ENCODE results near the gene DUSP8.
A peak's percentile ranks its signal among the peaks of the same experiment; 100 is the strongest.

Gene DUSP8

GRCh38 chr11:1546536-1547466 lies 25.3 kb downstream of the DUSP8 start:
- H3K36me3 ChIP-seq (ENCODE audit: insufficient read depth, insufficient read length, low read length): no peaks in the 10 kb centered on the region
- TF ChIP-seq SUZ12 (IDR thresholded peaks at IDR 0.05; ENCODE audit: extremely low read depth, insufficient read depth, insufficient read length) (no peak), ZNF274 (IDR thresholded peaks at IDR 0.05; ENCODE audit: low read depth, low read length) (no peak), YY1 (IDR thresholded peaks at IDR 0.05; ENCODE audit: insufficient read depth, insufficient read length) (no peak)
- peaks cover 13% of the 10 kb centered on the region for H3K4me1 ChIP-seq (ENCODE audit: insufficient read depth, insufficient read length)
- H3K27me3 ChIP-seq (ENCODE audit: insufficient read depth, insufficient read length): peaks cover 73% of the 10 kb centered on the region
- peak; percentile 36 for DNase-seq (ENCODE audit: low read depth, low spot score)
- H3K9ac ChIP-seq (ENCODE audit: insufficient read length, low read depth): peak overlapping the region; percentile 56
- no peaks in the 10 kb centered on the region for H3K9me3 ChIP-seq (ENCODE audit: insufficient read depth, low read length)
- peak overlapping the region; percentile 49 for H3K4me3 ChIP-seq (ENCODE audit: insufficient read length, low read depth)

- Histone ChIP-seq H3K9ac (ENCODE audit: insufficient read length, low read depth) (no peak overlapping the region), H3K4me1 (ENCODE audit: insufficient read depth, insufficient read length) (peaks cover 15% of the 10 kb centered on the region), H3K4me3 (ENCODE audit: insufficient read length, low read depth) (no peak overlapping the region), H3K27me3 (ENCODE audit: insufficient read depth, insufficient read length) (peaks cover 77% of the 10 kb centered on the region), H3K36me3 (ENCODE audit: insufficient read depth, insufficient read length, low read length) (no peaks in the 10 kb centered on the region), H3K9me3 (ENCODE audit: insufficient read depth, low read length) (no peaks in the 10 kb centered on the region)
- DNase-seq (ENCODE audit: low read depth, low spot score): no peak
- TF ChIP-seq ZNF274 (IDR thresholded peaks at IDR 0.05; ENCODE audit: low read depth, low read length) (no peak), SUZ12 (IDR thresholded peaks at IDR 0.05; ENCODE audit: extremely low read depth, insufficient read depth, insufficient read length) (no peak), YY1 (IDR thresholded peaks at IDR 0.05; ENCODE audit: insufficient read depth, insufficient read length) (no peak)
Measured at GRCh38 chr11:1546077-1546535, 26.0 kb downstream of the DUSP8 start.

DNA sequence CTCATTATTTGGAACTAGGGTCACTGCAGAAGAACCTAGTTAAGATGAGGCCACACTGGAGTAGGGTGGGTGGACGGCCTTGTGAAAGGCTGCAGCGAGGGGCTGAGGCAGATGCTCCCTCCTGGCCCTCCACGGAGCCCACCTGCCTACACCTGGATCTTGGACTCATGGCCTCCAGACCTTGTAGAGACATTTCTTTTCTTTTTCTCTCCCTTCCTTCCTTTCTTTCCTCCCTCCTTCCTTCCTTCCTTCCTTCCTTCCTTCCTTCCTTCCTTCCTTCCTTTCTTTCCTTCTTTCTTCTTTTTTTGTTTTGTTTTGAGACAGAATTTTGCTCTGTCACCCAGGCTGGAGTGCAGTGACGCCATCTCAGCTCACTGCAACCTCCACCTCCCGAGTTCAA lies 26.6 kb downstream of the DUSP8 start:
- peaks cover 80% of the 10 kb centered on the region for H3K27me3 ChIP-seq (ENCODE audit: insufficient read depth, insufficient read length)
- H3K36me3 ChIP-seq (ENCODE audit: insufficient read depth, insufficient read length, low read length): no peaks in the 10 kb centered on the region
- no peak for DNase-seq (ENCODE audit: low read depth, low spot score)
- no peak overlapping the region for H3K9ac ChIP-seq (ENCODE audit: insufficient read length, low read depth)
- H3K4me1 ChIP-seq (ENCODE audit: insufficient read depth, insufficient read length): peaks cover 15% of the 10 kb centered on the region
- TF ChIP-seq YY1 (IDR thresholded peaks at IDR 0.05; ENCODE audit: insufficient read depth, insufficient read length): no peak
- no peak overlapping the region for H3K4me3 ChIP-seq (ENCODE audit: insufficient read length, low read depth)
- no peaks in the 10 kb centered on the region for H3K9me3 ChIP-seq (ENCODE audit: insufficient read depth, low read length)

DNA sequence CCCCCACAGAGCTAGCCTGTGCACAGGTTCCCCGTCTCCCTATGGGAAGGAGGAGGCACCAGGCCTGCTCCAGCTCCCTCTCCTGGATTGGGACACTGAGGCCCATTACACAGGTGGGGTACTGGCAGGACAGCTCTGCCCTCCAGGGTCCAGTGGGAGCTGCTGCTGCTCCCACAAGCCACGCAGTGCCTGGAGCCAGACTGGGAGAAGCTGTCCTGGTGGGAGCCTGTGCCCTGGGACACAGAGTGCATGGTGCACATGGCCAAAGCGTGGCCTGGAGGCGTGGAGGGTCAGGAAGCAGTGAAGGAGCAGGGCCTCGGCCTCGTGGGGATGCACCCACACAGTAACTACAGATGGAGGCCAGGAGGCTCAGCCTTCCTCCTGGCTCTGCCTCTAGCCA lies 27.5 kb downstream of the DUSP8 start:
- Histone ChIP-seq H3K9me3 (ENCODE audit: insufficient read depth, low read length) (no peaks in the 10 kb centered on the region), H3K27me3 (ENCODE audit: insufficient read depth, insufficient read length) (peaks cover 73% of the 10 kb centered on the region), H3K9ac (ENCODE audit: insufficient read length, low read depth) (no peak overlapping the region), H3K36me3 (ENCODE audit: insufficient read depth, insufficient read length, low read length) (no peaks in the 10 kb centered on the region), H3K4me3 (ENCODE audit: insufficient read length, low read depth) (no peak overlapping the region), H3K4me1 (ENCODE audit: insufficient read depth, insufficient read length) (peaks cover 15% of the 10 kb centered on the region)
- no peak for TF ChIP-seq YY1 (IDR thresholded peaks at IDR 0.05; ENCODE audit: insufficient read depth, insufficient read length)
- TF ChIP-seq ZNF274 (IDR thresholded peaks at IDR 0.05; ENCODE audit: low read depth, low read length): no peak
- no peak for TF ChIP-seq SUZ12 (IDR thresholded peaks at IDR 0.05; ENCODE audit: extremely low read depth, insufficient read depth, insufficient read length)
- no peak for DNase-seq (ENCODE audit: low read depth, low spot score)

DNA sequence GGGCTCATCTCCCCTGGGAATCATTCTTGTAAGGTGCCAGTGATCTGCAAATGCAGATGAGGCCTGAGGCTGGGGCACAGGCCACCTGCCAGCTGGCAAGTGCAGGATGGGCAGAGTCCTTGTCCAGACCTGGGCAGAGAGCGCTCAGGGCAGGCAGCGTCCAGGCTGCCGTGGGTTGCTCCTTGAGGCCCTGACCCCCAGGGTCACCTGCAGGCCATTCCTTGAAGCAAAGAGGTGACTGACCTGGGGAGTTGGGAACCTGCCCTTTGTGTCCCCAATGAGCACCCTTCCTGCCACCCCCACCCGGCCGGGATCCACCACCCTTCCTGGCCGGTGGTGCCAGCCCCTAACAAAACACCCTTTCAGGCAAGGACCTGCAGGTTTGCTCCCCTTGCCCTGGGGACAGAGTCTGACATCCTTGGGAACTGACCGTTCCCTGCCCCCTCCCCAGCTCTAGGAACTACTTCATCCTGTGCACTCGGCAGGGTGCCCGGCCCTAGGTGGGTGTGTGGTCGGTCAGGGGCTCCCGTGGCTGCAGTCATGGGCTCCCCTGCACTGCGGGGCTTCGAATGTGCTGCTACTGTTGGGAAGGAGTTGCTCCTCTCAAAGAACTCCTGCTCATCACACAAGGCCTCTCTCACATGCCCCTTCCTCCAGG lies 28.3 kb downstream of the DUSP8 start:
- no peak overlapping the region for H3K9ac ChIP-seq (ENCODE audit: insufficient read length, low read depth)
- peaks cover 68% of the 10 kb centered on the region for H3K27me3 ChIP-seq (ENCODE audit: insufficient read depth, insufficient read length)
- TF ChIP-seq ZNF274 (IDR thresholded peaks at IDR 0.05; ENCODE audit: low read depth, low read length) (no peak), YY1 (IDR thresholded peaks at IDR 0.05; ENCODE audit: insufficient read depth, insufficient read length) (no peak), SUZ12 (IDR thresholded peaks at IDR 0.05; ENCODE audit: extremely low read depth, insufficient read depth, insufficient read length) (no peak)
- peaks cover 15% of the 10 kb centered on the region for H3K4me1 ChIP-seq (ENCODE audit: insufficient read depth, insufficient read length)
- H3K4me3 ChIP-seq (ENCODE audit: insufficient read length, low read depth): no peak overlapping the region
- no peaks in the 10 kb centered on the region for H3K9me3 ChIP-seq (ENCODE audit: insufficient read depth, low read length)
- H3K36me3 ChIP-seq (ENCODE audit: insufficient read depth, insufficient read length, low read length): no peaks in the 10 kb centered on the region
- DNase-seq (ENCODE audit: low read depth, low spot score): no peak

- no peak for DNase-seq (ENCODE audit: low read depth, low spot score)
- H3K9me3 ChIP-seq (ENCODE audit: insufficient read depth, low read length): no peaks in the 10 kb centered on the region
- peaks cover 15% of the 10 kb centered on the region for H3K4me1 ChIP-seq (ENCODE audit: insufficient read depth, insufficient read length)
- H3K9ac ChIP-seq (ENCODE audit: insufficient read length, low read depth): no peak overlapping the region
- H3K4me3 ChIP-seq (ENCODE audit: insufficient read length, low read depth): no peak overlapping the region
- no peaks in the 10 kb centered on the region for H3K36me3 ChIP-seq (ENCODE audit: insufficient read depth, insufficient read length, low read length)
- TF ChIP-seq YY1 (IDR thresholded peaks at IDR 0.05; ENCODE audit: insufficient read depth, insufficient read length) (no peak), SUZ12 (IDR thresholded peaks at IDR 0.05; ENCODE audit: extremely low read depth, insufficient read depth, insufficient read length) (no peak), ZNF274 (IDR thresholded peaks at IDR 0.05; ENCODE audit: low read depth, low read length) (no peak)
- peaks cover 64% of the 10 kb centered on the region for H3K27me3 ChIP-seq (ENCODE audit: insufficient read depth, insufficient read length)
Measured at GRCh38 chr11:1542267-1542666, 29.8 kb downstream of the DUSP8 start.
